Activated CD4-positive, alpha-beta memory T cell treated with anti-CD3 and anti-CD28 coated beads for 36 hours (primary cell): ENCODE data around the gene AFTPH. TPM values are rescaled to one million over a fixed set of nuclear protein-coding genes. Genes with fewer than 3 reads are reported as not detected.

ENCODE experiments used
- CTCF ChIA-PET: fragments of 350-600 bp; sonication (Branson Sonifier 250); formaldehyde crosslinking; loops from one replicate; lab custom pipeline; 2021; ENCODE audit warnings: antibody characterized with exemption, inconsistent platforms; lab: Charles Lee
- POLR2A ChIA-PET: fragments of 350-600 bp; sonication (Branson Sonifier 250); formaldehyde crosslinking; loops from one replicate; lab custom pipeline; 2021; ENCODE audit warnings: antibody characterized with exemption; lab: Charles Lee
- DNase-seq: peaks from one replicate; pipeline ENCODE4 v3.0.0-alpha.2; 2020
- H3K27ac Mint-ChIP-seq: one replicate; pipeline ENCODE4 v1.8.0; 2021; ENCODE audit warnings: mixed read lengths
- H3K27me3 Mint-ChIP-seq: one replicate; pipeline ENCODE4 v1.8.0; 2021; ENCODE audit warnings: mixed read lengths
- H3K36me3 Mint-ChIP-seq: one replicate; pipeline ENCODE4 v1.8.0; 2021; ENCODE audit warnings: mixed read lengths
- H3K4me1 Mint-ChIP-seq: one replicate; pipeline ENCODE4 v1.8.0; 2021; ENCODE audit warnings: low read depth, mixed read lengths
- H3K4me3 Mint-ChIP-seq: one replicate; pipeline ENCODE4 v1.8.0; 2021; ENCODE audit warnings: mild to moderate bottlenecking, mixed read lengths
- H3K9me3 Mint-ChIP-seq: one replicate; pipeline ENCODE4 v1.8.0; 2021; ENCODE audit warnings: mixed read lengths
- intact Hi-C: fragments of 100-400 bp; cut with micrococcal nuclease; formaldehyde crosslinking; loops from one replicate; pipeline ENCODE4 v1.15.1; 2023
- total RNA-seq, 2 experiments: library from RNA; stranded (reverse); gene quantifications; one replicate each; pipeline ENCODE4 v1.2.3, GENCODE V29; 2021

Gene AFTPH
- total RNA-seq, 2 experiments from 2014 or later, result 34.8 to 36.4 TPM

GRCh38 chr2:64606479-64607363 lies 82.6 kb downstream of the AFTPH start:
- CTCF ChIA-PET, result interaction anchor here (0.7 to 5.3 kb wide), 20 partner anchors 9 to 276 kb away, joined by 3 to 32 read pairs (median 5); partner anchors contain the start of genes AFTPH and SERTAD2
- H3K27me3 Mint-ChIP-seq, result no peaks in the 10 kb centered on the region

GRCh38 chr2:64607381-64608304 lies 83.5 kb downstream of the AFTPH start:
- Mint-ChIP-seq H3K4me1 (peaks cover 26% of the 10 kb centered on the region), H3K27me3 (no peaks in the 10 kb centered on the region), H3K9me3 (peaks cover 7% of the 10 kb centered on the region), H3K27ac (peak overlapping the region; percentile 93), H3K4me3 (peak overlapping the region; percentile 60), H3K36me3 (no peaks in the 10 kb centered on the region)
- intact Hi-C loops, result loop anchor here (1.0 to 5.0 kb wide), 8 partner anchors 47 to 620 kb away; partner anchors contain the start of genes ACTR2 and AFTPH
- no peak for DNase-seq
- ChIA-PET CTCF (interaction anchor here (0.7 to 5.3 kb wide), 23 partner anchors 10 to 277 kb away, joined by 3 to 32 read pairs (median 5); partner anchors contain the start of genes AFTPH and SERTAD2), POLR2A (interaction anchor here (0.6 to 4.0 kb wide), 15 partner anchors 8 to 223 kb away, joined by 3 to 18 read pairs (median 4); partner anchors contain the start of genes AFTPH and SERTAD2)

More at GRCh38 chr2:64606479-64607363, 82.6 kb downstream of the AFTPH start:
- no peaks in the 10 kb centered on the region for H3K36me3 Mint-ChIP-seq
- H3K27ac Mint-ChIP-seq, result peak overlapping the region; percentile 93
- H3K4me1 Mint-ChIP-seq, result peaks cover 26% of the 10 kb centered on the region
- POLR2A ChIA-PET, result interaction anchor here (0.6 to 4.0 kb wide), 14 partner anchors 9 to 224 kb away, joined by 3 to 18 read pairs (median 4); partner anchors contain the start of genes AFTPH and SERTAD2
- H3K4me3 Mint-ChIP-seq, result peak overlapping the region; percentile 61
- DNase-seq, result peak; percentile 97
- intact Hi-C loops, result loop anchor here (1.0 to 5.0 kb wide), 8 partner anchors 48 to 621 kb away; partner anchors contain the start of genes ACTR2 and AFTPH
- peaks cover 7% of the 10 kb centered on the region for H3K9me3 Mint-ChIP-seq

- no peaks in the 10 kb centered on the region for H3K36me3 Mint-ChIP-seq
- ChIA-PET POLR2A (interaction anchor here (0.7 to 4.0 kb wide), 5 partner anchors 36 to 1039 kb away, joined by 3 to 18 read pairs (median 5); partner anchors contain the start of genes AFTPH and CEP68), CTCF (interaction anchor here (0.6 to 5.3 kb wide), 18 partner anchors 9 to 279 kb away, joined by 3 to 32 read pairs (median 4); partner anchors contain the start of genes AFTPH and SERTAD2)
- H3K9me3 Mint-ChIP-seq, result peaks cover 7% of the 10 kb centered on the region
- peak; percentile 24 for DNase-seq
- no peaks in the 10 kb centered on the region for H3K27me3 Mint-ChIP-seq
- intact Hi-C loops, result loop anchor here (5.0 kb wide), 3 partner anchors 258 to 618 kb away; partner anchors contain the start of gene ACTR2
- peak overlapping the region; percentile 13 for H3K27ac Mint-ChIP-seq
- peak overlapping the region; percentile 60 for H3K4me3 Mint-ChIP-seq
- H3K4me1 Mint-ChIP-seq, result peaks cover 26% of the 10 kb centered on the region
Measured at GRCh38 chr2:64608867-64609226, 84.7 kb downstream of the AFTPH start.

- Mint-ChIP-seq H3K36me3 (no peaks in the 10 kb centered on the region), H3K4me3 (peak overlapping the region; percentile 57), H3K27me3 (no peaks in the 10 kb centered on the region), H3K4me1 (peaks cover 26% of the 10 kb centered on the region), H3K9me3 (peaks cover 2% of the 10 kb centered on the region), H3K27ac (no peak overlapping the region)
- ChIA-PET CTCF (interaction anchor here (0.8 to 5.3 kb wide), 18 partner anchors 8 to 280 kb away, joined by 3 to 32 read pairs (median 4); partner anchors contain the start of gene AFTPH), POLR2A (interaction anchor here (0.7 to 4.0 kb wide), 4 partner anchors 42 to 1040 kb away, joined by 3 to 18 read pairs (median 4); partner anchors contain the start of genes AFTPH and CEP68)
- peak; percentile 75 for DNase-seq
- intact Hi-C loops, result loop anchor here (5.0 kb wide), 3 partner anchors 258 to 618 kb away; partner anchors contain the start of gene ACTR2
Measured at GRCh38 chr2:64609227-64609941, 85.3 kb downstream of the AFTPH start.

GRCh38 chr2:64609942-64610281 lies 85.8 kb downstream of the AFTPH start:
- ChIA-PET POLR2A (interaction anchor here (1.6 to 4.0 kb wide), 3 partner anchors 41 to 446 kb away, joined by 3 to 18 read pairs (median 5); partner anchors contain the start of genes AFTPH and CEP68), CTCF (interaction anchor here (0.9 to 5.3 kb wide), 12 partner anchors 8 to 224 kb away, joined by 3 to 32 read pairs (median 4); partner anchors contain the start of gene AFTPH)
- Mint-ChIP-seq H3K9me3 (no peaks in the 10 kb centered on the region), H3K27ac (no peak overlapping the region), H3K27me3 (no peaks in the 10 kb centered on the region), H3K4me1 (peaks cover 26% of the 10 kb centered on the region), H3K36me3 (no peaks in the 10 kb centered on the region), H3K4me3 (peak overlapping the region; percentile 57)
- intact Hi-C loops, result loop anchor here (5.0 kb wide), 3 partner anchors 257 to 617 kb away; partner anchors contain the start of gene ACTR2
- DNase-seq, result no peak

- H3K4me3 Mint-ChIP-seq, result no peak overlapping the region
- H3K27me3 Mint-ChIP-seq, result no peaks in the 10 kb centered on the region
- intact Hi-C loops, result no loop called here
- H3K9me3 Mint-ChIP-seq, result no peaks in the 10 kb centered on the region
- no peak overlapping the region for H3K27ac Mint-ChIP-seq
- no peaks in the 10 kb centered on the region for H3K36me3 Mint-ChIP-seq
- ChIA-PET POLR2A (interaction anchor here (1.6 kb wide), 1 partner anchor 446 kb away, joined by 3 read pairs; the partner anchor contains the start of gene CEP68), CTCF (interaction anchor here (0.9 to 3.9 kb wide), 3 partner anchors 12 to 34 kb away, joined by 3 to 31 read pairs (median 3); no protein-coding TSS in a partner anchor)
- no peak for DNase-seq
- H3K4me1 Mint-ChIP-seq, result peaks cover 26% of the 10 kb centered on the region
Measured at GRCh38 chr2:64610316-64610855, 86.3 kb downstream of the AFTPH start.

GRCh38 chr2:64612575-64613195 lies 88.6 kb downstream of the AFTPH start:
- DNase-seq, result no peak
- POLR2A ChIA-PET, result no interaction called here
- Mint-ChIP-seq H3K36me3 (no peaks in the 10 kb centered on the region), H3K27ac (no peak overlapping the region), H3K27me3 (no peaks in the 10 kb centered on the region), H3K4me1 (peaks cover 7% of the 10 kb centered on the region), H3K4me3 (no peak overlapping the region), H3K9me3 (no peaks in the 10 kb centered on the region)
- CTCF ChIA-PET, result interaction anchor here (1.7 kb wide), 1 partner anchor 25 kb away, joined by 6 read pairs; no protein-coding TSS in a partner anchor
- intact Hi-C loops, result no loop called here

- DNase-seq, result no peak
- H3K27me3 Mint-ChIP-seq, result no peaks in the 10 kb centered on the region
- H3K4me1 Mint-ChIP-seq, result peaks cover under 1% of the 10 kb centered on the region
- intact Hi-C loops, result no loop called here
- H3K4me3 Mint-ChIP-seq, result no peak overlapping the region
- H3K27ac Mint-ChIP-seq, result no peak overlapping the region
- CTCF ChIA-PET, result interaction anchor here (0.7 kb wide), 1 partner anchor 41 kb away, joined by 3 read pairs; no protein-coding TSS in a partner anchor
- no peaks in the 10 kb centered on the region for H3K36me3 Mint-ChIP-seq
- POLR2A ChIA-PET, result no interaction called here
- no peaks in the 10 kb centered on the region for H3K9me3 Mint-ChIP-seq
Measured at GRCh38 chr2:64613276-64613675, 89.1 kb downstream of the AFTPH start.

- Mint-ChIP-seq H3K27ac (no peak overlapping the region), H3K36me3 (no peaks in the 10 kb centered on the region), H3K9me3 (no peaks in the 10 kb centered on the region), H3K4me1 (no peaks in the 10 kb centered on the region), H3K4me3 (no peak overlapping the region), H3K27me3 (no peaks in the 10 kb centered on the region)
- intact Hi-C loops, result no loop called here
- no peak for DNase-seq
- ChIA-PET POLR2A (interaction anchor here (0.9 kb wide), 1 partner anchor 9 kb away, joined by 3 read pairs; no protein-coding TSS in a partner anchor), CTCF (interaction anchor here (0.6 to 1.5 kb wide), 4 partner anchors 16 to 216 kb away, joined by 3 to 5 read pairs (median 4); no protein-coding TSS in a partner anchor)
Measured at GRCh38 chr2:64615192-64615763, 91.2 kb downstream of the AFTPH start.
